K562 (cell line): ENCODE measurements around the gene CIB1. TPM values are rescaled to one million over a fixed set of nuclear protein-coding genes. Genes with fewer than 3 reads are reported as not detected.

Experiments
- ATAC-seq: fragments of 200-7000 bp; cut with Tn5 transposase; 3 replicates; pipeline ENCODE4 v1.9.1; 2020; ENCODE audit warnings: moderate library complexity
- BruUV-seq: library from RNA; stranded (reverse); fragments of 400-500 nt; replicated peaks from 2 replicates; lab custom pipeline; 2021; lab: Mats Ljungman, UMichigan
- CTCF ChIA-PET: fragments of 300-600 bp; formaldehyde crosslinking; extraction: SDS; loops from one replicate; lab custom pipeline; 2021; ENCODE audit warnings: low intra/inter-chr PET ratio; lab: Yijun Ruan, JAX
- POLR2A ChIA-PET: fragments of 300-600, 350-650 bp; sonication (Branson Sonifier 250); formaldehyde crosslinking; extraction: SDS; loops from one replicate; lab custom pipeline; 2021; ENCODE audit warnings: antibody characterized with exemption, inconsistent platforms; lab: Yijun Ruan, JAX
- DNase-seq, 4 experiments: peaks; one replicate each; pipeline versions ENCODE4 v3.0.0 to v3.0.0-alpha.2; 2011 to 2018; ENCODE audit warnings: low spot score in 3 of 4, mixed read lengths in 3 of 4; ENCODE audit errors: extremely low read depth in 1 of 4
- FAIRE-seq: peaks from 2 replicates; lab custom pipeline; 2011; peaks lifted over from hg19 to GRCh38; lab: Jason Lieb, UNC
- H2AFZ ChIP-seq: 2 replicates; pipeline ENCODE4 v1.6.0; 2011; ENCODE audit warnings: low read depth, low read length, control low read depth, inconsistent platforms
- H3K27ac ChIP-seq: fragments of 200-600 bp; 3 replicates; pipeline ENCODE4 v1.8.0; 2011; ENCODE audit warnings: low read depth, mild to moderate bottlenecking, control low read depth, inconsistent platforms, low read length, moderate library complexity, mixed read lengths; ENCODE audit errors: extremely low read depth
- H3K27me3 ChIP-seq, 2 experiments: fragments of 300-600 bp in 1 of 2; 2 replicates in 1 of 2; 3 replicates in 1 of 2; pipeline versions ENCODE4 v1.6.0 to v1.8.0; 2011; ENCODE audit warnings: inconsistent platforms in 2 of 2, low read length in 2 of 2, mild to moderate bottlenecking in 1 of 2, mixed read lengths in 1 of 2, moderate library complexity in 1 of 2; ENCODE audit not compliant: control insufficient read depth in 2 of 2, insufficient read depth in 2 of 2
- H3K36me3 ChIP-seq: fragments of 300-600 bp; 3 replicates; pipeline ENCODE4 v1.8.0; 2011; ENCODE audit warnings: mild to moderate bottlenecking, low read length, inconsistent platforms; ENCODE audit not compliant: control insufficient read depth, insufficient read depth
- H3K4me1 ChIP-seq, 2 experiments: fragments of 200-600 bp in 1 of 2; replicated peaks in 1 of 2; 2 replicates in 1 of 2; 3 replicates in 1 of 2; pipeline versions ENCODE4 v1.5.1 to v1.8.0; 2011; ENCODE audit warnings: inconsistent platforms in 2 of 2, low read length in 2 of 2, mild to moderate bottlenecking in 1 of 2, mixed read lengths in 1 of 2, moderate library complexity in 1 of 2; ENCODE audit not compliant: control insufficient read depth in 2 of 2, insufficient read depth in 2 of 2
- H3K4me2 ChIP-seq: 2 replicates; pipeline ENCODE4 v1.6.1; 2011; ENCODE audit warnings: low read length, control low read depth, inconsistent platforms, mixed read lengths; ENCODE audit not compliant: insufficient read depth
- H3K4me3 ChIP-seq: fragments of 200-600 bp; sonication (generic), shearing (Covaris generic); 2 replicates; pipeline ENCODE4 v1.5.1; 2016; ENCODE audit warnings: control low read depth, inconsistent platforms
- H3K79me2 ChIP-seq: fragments of 200-600 bp; 3 replicates; pipeline ENCODE4 v1.8.0; 2011; ENCODE audit warnings: low read length, inconsistent platforms; ENCODE audit not compliant: control insufficient read depth, insufficient read depth
- H3K9ac ChIP-seq, 2 experiments: 2 replicates each; pipeline versions ENCODE4 v1.6.0 to v1.6.1; 2011; ENCODE audit warnings: low read depth in 2 of 2, low read length in 2 of 2, control low read depth in 1 of 2, inconsistent platforms in 1 of 2, mild to moderate bottlenecking in 1 of 2, mixed read lengths in 1 of 2; ENCODE audit not compliant: insufficient read depth in 1 of 2
- H3K9me1 ChIP-seq: one replicate; pipeline ENCODE4 v1.6.0; 2011; ENCODE audit warnings: inconsistent platforms, mild to moderate bottlenecking, low read length, moderate library complexity; ENCODE audit not compliant: control insufficient read depth, insufficient read depth
- H3K9me3 ChIP-seq: replicated peaks from 2 replicates; pipeline ENCODE4 v1.5.1; 2011; ENCODE audit warnings: low read depth, low read length, inconsistent platforms; ENCODE audit not compliant: control insufficient read depth, insufficient read depth
- H4K20me1 ChIP-seq: replicated peaks from 2 replicates; pipeline ENCODE4 v1.6.1; 2011; ENCODE audit warnings: low read length, inconsistent platforms, mixed read lengths; ENCODE audit not compliant: control insufficient read depth, insufficient read depth
- CCNT2 ChIP-seq: IDR thresholded peaks from 2 replicates; pipeline ENCODE4 v1.6.1; 2011; ENCODE audit warnings: borderline replicate concordance, low read depth, mild to moderate bottlenecking, moderate library complexity, mixed read lengths, low read length; ENCODE audit not compliant: insufficient read length; ENCODE audit errors: extremely low read depth
- ELF4 ChIP-seq: fragments of 450-650 bp; formaldehyde crosslinking; IDR thresholded peaks from 2 replicates; pipeline ENCODE4 v1.4.0; 2022; ENCODE audit warnings: missing genetic modification characterization
- ETV6 ChIP-seq, 3 experiments: fragments of 150-350 bp in 1 of 3; sonication (generic) in 1 of 3; formaldehyde crosslinking in 1 of 3; IDR thresholded peaks; 2 replicates each; pipeline versions ENCODE4 v1.6.1 to v1.8.0; 2014 to 2022; ENCODE audit warnings: borderline replicate concordance in 2 of 3, low read depth in 2 of 3, antibody characterized with exemption in 1 of 3, low read length in 1 of 3, mild to moderate bottlenecking in 1 of 3, missing genetic modification reagents in 1 of 3
- FOSL1 ChIP-seq: fragments of 200-800 bp; sonication (Bioruptor generic); conservative IDR thresholded peaks from 2 replicates; pipeline ENCODE4 v1.6.1; 2016; ENCODE audit warnings: missing genetic modification characterization, missing compliant biosample characterization
- HNRNPUL1 ChIP-seq: fragments of 200-400 bp; formaldehyde crosslinking; IDR thresholded peaks from 2 replicates; pipeline ENCODE4 v1.6.1; 2017; ENCODE audit warnings: low read length
- POLR2G ChIP-seq: fragments of 200-400 bp; formaldehyde crosslinking; IDR thresholded peaks from 2 replicates; pipeline ENCODE4 v1.6.1; 2017; ENCODE audit warnings: low read depth, mild to moderate bottlenecking, antibody characterized with exemption, low read length, moderate library complexity
- TRIM24 ChIP-seq, 2 experiments: fragments of 450-650 bp; IDR thresholded peaks; 2 replicates each; pipeline ENCODE4 v1.6.1; 2016
- ZNF217 ChIP-seq: sonication (generic); formaldehyde crosslinking; IDR thresholded peaks from 2 replicates; pipeline ENCODE4 v1.8.0; 2022; ENCODE audit warnings: mild to moderate bottlenecking, missing genetic modification reagents
- ZNF740 ChIP-seq, 3 experiments: fragments of 200-800 bp in 1 of 3; sonication (Bioruptor generic) in 1 of 3; sonication (generic) in 1 of 3; formaldehyde crosslinking in 1 of 3; IDR thresholded peaks; 2 replicates each; pipeline versions ENCODE4 v1.6.1 to v1.8.0; 2016 to 2022; ENCODE audit warnings: mild to moderate bottlenecking in 2 of 3, missing compliant biosample characterization in 2 of 3, missing genetic modification characterization in 2 of 3, missing genetic modification reagents in 1 of 3
- WGBS: fragments of 100-300 bp; shearing (Covaris generic); methylation state at CpG from one replicate; pipeline ENCODE4 v1.1.6; 2016; ENCODE audit warnings: low coverage, mixed read lengths; ENCODE audit not compliant: insufficient coverage; ENCODE audit errors: missing lambda C conversion rate; 5-methylcytosine and 5-hydroxymethylcytosine counted together
- in situ Hi-C: fragments of 300-500 bp; cut with MboI; formaldehyde crosslinking; loops from 4 replicates; pipeline ENCODE4 v1.15.0; 2018; ENCODE audit warnings: inconsistent platforms, mixed read lengths
- intact Hi-C: fragments of 100-400 bp; cut with micrococcal nuclease; formaldehyde crosslinking; loops from 2 replicates; pipeline ENCODE4 v1.14.2; 2022
- polyA plus RNA-seq, 8 experiments: library from polyadenylated mRNA; depleted of rRNA in 4 of 8; stranded (reverse) in 5 of 8; unstranded in 3 of 8; fragments of >200 nt; fragmentation: Nextera tagmentation in 2 of 8; fragmentation: Illumina TruSeq in 1 of 8; extraction: Ambion mirVana in 2 of 8; extraction: Trizol in 1 of 8; gene quantifications; 2 replicates each; pipeline versions ENCODE4 v1.2.1 to v1.2.3, GENCODE V29; 2011 to 2014; ENCODE audit warnings: inconsistent platforms in 1 of 8, missing spikeins in 1 of 8
- total RNA-seq, 7 experiments: library from RNA; depleted of rRNA in 6 of 7; stranded (reverse); fragments of >200 nt in 6 of 7; fragmentation: Illumina TruSeq in 2 of 7; extraction: Trizol in 2 of 7; gene quantifications; 2 replicates each; pipeline versions ENCODE4 v1.2.1 to v1.2.3, GENCODE V29; 2011 to 2021; ENCODE audit warnings: low replicate concordance in 1 of 7

CIB1 gene
- total and polyA plus RNA-seq, 9 of the 15 experiments (the other 6 are each of a cell fraction or from before 2014, with no cell fraction given): 14.9 to 136 (median 64.5) TPM

DNA sequence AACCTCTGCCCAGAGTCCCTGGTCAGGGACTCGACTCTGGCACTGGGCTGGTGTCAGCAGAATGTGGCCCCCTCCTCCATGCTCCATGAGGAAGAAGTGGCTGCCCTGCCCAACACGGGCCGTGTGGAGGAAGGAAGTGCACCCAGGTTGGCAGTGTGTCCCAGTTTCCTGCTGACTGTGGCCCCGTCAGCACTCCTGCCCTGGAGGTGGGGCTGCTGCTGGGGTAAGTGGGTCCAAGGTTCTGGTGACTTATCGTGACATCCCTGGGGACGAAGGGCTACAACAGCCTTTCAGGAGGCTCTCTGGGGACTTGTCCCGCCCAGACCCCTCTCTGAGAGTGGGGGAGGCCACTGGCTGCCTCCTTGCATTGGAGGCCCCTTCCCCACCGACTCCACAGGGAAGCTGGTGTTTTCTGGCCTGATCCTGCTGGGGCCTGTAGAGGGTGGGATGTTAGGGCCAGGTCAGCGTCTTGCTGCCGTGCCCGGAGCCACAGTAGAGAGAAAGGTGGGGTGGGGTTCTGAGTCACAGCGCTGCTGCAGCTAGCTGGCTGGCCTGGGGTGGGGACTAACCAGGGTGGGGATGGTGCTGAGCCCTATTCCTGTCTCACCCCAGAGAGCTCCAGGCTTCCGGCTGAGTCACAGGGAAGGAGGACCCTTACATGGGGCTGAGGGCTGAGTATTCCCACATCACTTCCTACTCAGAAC is 22.1 kb downstream of the CIB1 start:
- peaks cover 66% of the 10 kb centered on the region for H3K79me2 ChIP-seq
- WGBS: 87% methylated on average over 12 of the region's 13 CpGs
- H3K27ac ChIP-seq: no peak overlapping the region
- FAIRE-seq (no peak), DNase-seq (peak in 2 of 4 experiments; percentile 29 to 33), ATAC-seq (no peak; the same call in 1 of the 3 replicates)
- TF ChIP-seq FOSL1 (tag): 0 out of 2 replicates have a peak, but pooled peaks have one; percentile 18
- TF ChIP-seq ZNF740 (CRISPR knock-in tag; IDR thresholded peaks at IDR 0.05): no peak
- TF ChIP-seq ZNF740 (tag; IDR thresholded peaks at IDR 0.05): no peak
- no peak for TF ChIP-seq CCNT2
- no peak for TF ChIP-seq ETV6 (IDR thresholded peaks at IDR 0.05; ENCODE audit: borderline replicate concordance in 1 of 2, low read depth in 2 of 2, low read length in 1 of 2)
- 0 out of 2 replicates have a peak, but pooled peaks have one; percentile 26 for TF ChIP-seq ETV6 (CRISPR knock-in tag; IDR thresholded peaks at IDR 0.05; ENCODE audit: borderline replicate concordance)
- no peak for TF ChIP-seq ELF4
- 0 out of 2 replicates have a peak, but pooled peaks have one; percentile 10 for TF ChIP-seq POLR2G
- no peak for TF ChIP-seq TRIM24 (IDR thresholded peaks at IDR 0.05)
- no peak for TF ChIP-seq HNRNPUL1
- no peak for TF ChIP-seq ZNF217 (CRISPR knock-in tag)
- peaks cover 10 to 35% of the 10 kb centered on the region in 2 experiments; a peak in 4 of 5 replicates for H3K4me1 ChIP-seq
- POLR2A ChIA-PET: no interaction called here
- H2AFZ ChIP-seq: no peak overlapping the region
- in situ Hi-C loops: no loop called here
- peak overlapping the region in 1 of 2 experiments; percentile 80; a peak in 2 of 4 replicates for H3K9ac ChIP-seq
- H3K9me1 ChIP-seq: no peaks in the 10 kb centered on the region
- no TSS peak for BruUV-seq
- no peaks in the 10 kb centered on the region; the same call in none of the 2 replicates for H4K20me1 ChIP-seq
- intact Hi-C loops: no loop called here
- no peak overlapping the region for H3K4me3 ChIP-seq
- no peaks in the 10 kb centered on the region for H3K9me3 ChIP-seq
- CTCF ChIA-PET: no interaction called here
- H3K4me2 ChIP-seq: no peak overlapping the region
- H3K36me3 ChIP-seq: peaks cover 69% of the 10 kb centered on the region; the same call in 2 of the 3 replicates
- no peaks in the 10 kb centered on the region for H3K27me3 ChIP-seq
